K562 (cell line): ENCODE results near the gene P2RX3. TPM values are rescaled to one million over a fixed set of nuclear protein-coding genes. Genes with fewer than 3 reads are reported as not detected.

Experiments used
- CEBPG ChIP-seq, 3 experiments: fragments of 200-800 bp in 1 of 3; sonication (Bioruptor generic) in 1 of 3; sonication (generic) in 1 of 3; formaldehyde crosslinking in 1 of 3; IDR thresholded peaks in 2 of 3; conservative IDR thresholded peaks in 1 of 3; 2 replicates each; pipeline versions ENCODE4 v1.6.1 to v1.8.0; 2016 to 2022; ENCODE audit warnings: missing compliant biosample characterization in 2 of 3, missing genetic modification characterization in 2 of 3, mild to moderate bottlenecking in 1 of 3, missing genetic modification reagents in 1 of 3
- HOXB6 ChIP-seq: fragments of 250-450 bp; sonication (Bioruptor Pico); IDR thresholded peaks from 2 replicates; pipeline ENCODE4 v1.5.1; 2022; ENCODE audit warnings: mild to moderate bottlenecking, borderline replicate concordance
- KLF10 ChIP-seq: fragments of 250-450 bp; sonication (Bioruptor Pico); IDR thresholded peaks from 2 replicates; pipeline ENCODE4 v1.6.1; 2021; ENCODE audit warnings: matching md5 sums
- MEF2A ChIP-seq: IDR thresholded peaks from 2 replicates; pipeline ENCODE4 v1.6.1; 2011; ENCODE audit warnings: low read depth, mild to moderate bottlenecking, low read length, moderate library complexity; ENCODE audit not compliant: control insufficient read depth
- MEIS2 ChIP-seq: fragments of 450-650 bp; IDR thresholded peaks from 2 replicates; pipeline ENCODE4 v1.6.1; 2014; ENCODE audit warnings: mild to moderate bottlenecking; ENCODE audit not compliant: partially characterized antibody
- NFIC ChIP-seq: fragments of 450-650 bp; IDR thresholded peaks from 2 replicates; pipeline ENCODE4 v1.6.1; 2017; ENCODE audit warnings: mild to moderate bottlenecking, inconsistent platforms
- NFRKB ChIP-seq: fragments of 450-650 bp; IDR thresholded peaks from 2 replicates; pipeline ENCODE4 v1.6.1; 2016; ENCODE audit warnings: low read depth
- NONO ChIP-seq, 2 experiments: fragments of 200-400 bp in 1 of 2; fragments of 450-650 bp in 1 of 2; formaldehyde crosslinking in 1 of 2; IDR thresholded peaks; 2 replicates each; pipeline ENCODE4 v1.6.1; 2017; ENCODE audit warnings: low read depth in 2 of 2, mild to moderate bottlenecking in 2 of 2, moderate library complexity in 2 of 2, low read length in 1 of 2
- PML ChIP-seq: IDR thresholded peaks from 2 replicates; pipeline ENCODE4 v1.6.1; 2012; ENCODE audit warnings: low read length, inconsistent platforms
- PYGO2 ChIP-seq: fragments of 450-650 bp; IDR thresholded peaks from 2 replicates; pipeline ENCODE4 v1.6.1; 2016; ENCODE audit warnings: mild to moderate bottlenecking, missing genetic modification characterization, moderate library complexity, missing compliant biosample characterization
- YBX1 ChIP-seq: fragments of 450-650 bp; IDR thresholded peaks from 2 replicates; pipeline ENCODE4 v1.7.1; 2016; ENCODE audit warnings: mild to moderate bottlenecking
- ZBTB40 ChIP-seq, 2 experiments: fragments of 450-650 bp in 1 of 2; sonication (generic) in 1 of 2; formaldehyde crosslinking in 1 of 2; IDR thresholded peaks; 2 replicates each; pipeline versions ENCODE4 v1.7.1 to v1.9.0; 2016 to 2022; ENCODE audit warnings: inconsistent platforms in 1 of 2, mild to moderate bottlenecking in 1 of 2, missing genetic modification reagents in 1 of 2
- ZKSCAN8 ChIP-seq: fragments of 200-800 bp; sonication (Bioruptor generic); IDR thresholded peaks from 2 replicates; pipeline ENCODE4 v1.6.1; 2016; ENCODE audit warnings: missing genetic modification characterization, missing compliant biosample characterization
- ZNF224 ChIP-seq: sonication (generic); formaldehyde crosslinking; IDR thresholded peaks from 2 replicates; pipeline ENCODE4 v1.8.0; 2022; ENCODE audit warnings: mild to moderate bottlenecking, missing genetic modification reagents
- ZNF282 ChIP-seq: sonication (generic); formaldehyde crosslinking; IDR thresholded peaks from 2 replicates; pipeline ENCODE4 v1.8.1; 2023; ENCODE audit warnings: missing genetic modification reagents
- ZNF41 ChIP-seq: fragments of 250-450 bp; sonication (Bioruptor Pico); conservative IDR thresholded peaks from 2 replicates; pipeline ENCODE4 v1.4.0; 2020; ENCODE audit warnings: mild to moderate bottlenecking
- polyA plus RNA-seq, 8 experiments: library from polyadenylated mRNA; depleted of rRNA in 4 of 8; stranded (reverse) in 5 of 8; unstranded in 3 of 8; fragments of >200 nt; fragmentation: Nextera tagmentation in 2 of 8; fragmentation: Illumina TruSeq in 1 of 8; extraction: Ambion mirVana in 2 of 8; extraction: Trizol in 1 of 8; gene quantifications; 2 replicates each; pipeline versions ENCODE4 v1.2.1 to v1.2.3, GENCODE V29; 2011 to 2014; ENCODE audit warnings: inconsistent platforms in 1 of 8, missing spikeins in 1 of 8
- total RNA-seq, 7 experiments: library from RNA; depleted of rRNA in 6 of 7; stranded (reverse); fragments of >200 nt in 6 of 7; fragmentation: Illumina TruSeq in 2 of 7; extraction: Trizol in 2 of 7; gene quantifications; 2 replicates each; pipeline versions ENCODE4 v1.2.1 to v1.2.3, GENCODE V29; 2011 to 2021; ENCODE audit warnings: low replicate concordance in 1 of 7

P2RX3 gene
- total and polyA plus RNA-seq, 9 of the 15 experiments (the other 6 are each of a cell fraction or from before 2014, with no cell fraction given) = not detected

GRCh38 chr11:57324886-57325734 is 13.0 kb upstream of the P2RX3 start, which contains the start of gene TNKS1BP1 (continued):
- TF ChIP-seq ZBTB40 (IDR thresholded peaks at IDR 0.05) (peak; percentile 58), ZBTB40 (CRISPR knock-in tag; IDR thresholded peaks at IDR 0.05) (no peak), HOXB6 (CRISPR knock-in tag) (0 out of 2 replicates have a peak, but pooled peaks have one; percentile 54), CEBPG (CRISPR knock-in tag; IDR thresholded peaks at IDR 0.05) (peak; percentile 96), CEBPG (tag; conservative IDR thresholded peaks at IDR 0.05 in 1 of 2, IDR thresholded peaks at IDR 0.05 in 1 of 2) (peak; percentile 90), ZKSCAN8 (no peak), ZNF282 (CRISPR knock-in tag) (no peak), MEF2A (no peak), PYGO2 (tag) (no peak), ZNF224 (CRISPR knock-in tag) (no peak), NFIC (0 out of 2 replicates have a peak, but pooled peaks have one; percentile 27), ZNF41 (no peak), NFRKB (peak; percentile 70; the same call in 1 of the 2 replicates), NONO (IDR thresholded peaks at IDR 0.05; ENCODE audit: low read depth in 2 of 2, low read length in 1 of 2) (0 out of 4 replicates have a peak, but pooled peaks of 1 of the 2 experiments have one; percentile 34), PML (peak; percentile 28; the same call in 1 of the 2 replicates), MEIS2 (peak; percentile 4), KLF10 (CRISPR knock-in tag) (no peak), YBX1 (no peak)
